ENCODE results near the gene BACH2. TPM values are rescaled to one million over a fixed set of nuclear protein-coding genes. Genes with fewer than 3 reads are reported as not detected.
A peak's percentile ranks its signal among the peaks of the same experiment; 100 is the strongest.

The BACH2 gene
- total RNA-seq, 2 experiments from 2014 or later, result 157 to 170 TPM

GRCh38 chr6:89989742-89990141 lies 306.9 kb downstream of the BACH2 start:
- Mint-ChIP-seq H3K9me3 (no peaks in the 10 kb centered on the region), H3K27ac (peak overlapping the region; percentile 45), H3K36me3 (ENCODE audit: low read depth) (peaks cover 66% of the 10 kb centered on the region), H3K4me3 (no peak overlapping the region), H3K4me1 (ENCODE audit: low read depth) (peaks cover 94% of the 10 kb centered on the region), H3K27me3 (no peaks in the 10 kb centered on the region)
- no peaks in the 10 kb centered on the region for H3K9me3 ChIP-seq (ENCODE audit: control insufficient read depth in 1 of 2, insufficient read depth in 1 of 2, low read length in 2 of 2)
- H3K36me3 ChIP-seq (ENCODE audit: insufficient read depth, low read length), result peaks cover 8% of the 10 kb centered on the region
- DNase-seq (no peak), ATAC-seq (ENCODE audit: poor library complexity) (no peak)
- H3K27me3 ChIP-seq (ENCODE audit: control insufficient read depth in 1 of 2, insufficient read depth in 2 of 2, low read length in 2 of 2), result no peaks in the 10 kb centered on the region
- no peak overlapping the region for H3K4me3 ChIP-seq (ENCODE audit: low read length)
- ChIA-PET POLR2A (no interaction called here), CTCF (no interaction called here)
- intact Hi-C loops (cut with DNase I, micrococcal nuclease), result no loop called here
- no peak overlapping the region for H3K27ac ChIP-seq (ENCODE audit: low read depth in 1 of 2, low read length in 2 of 2)
- no peaks in the 10 kb centered on the region for H3K4me1 ChIP-seq (ENCODE audit: insufficient read depth, low read length)
- no peak for TF ChIP-seq CTCF (IDR thresholded peaks at IDR 0.05)

- Mint-ChIP-seq H3K27me3 (no peaks in the 10 kb centered on the region), H3K9me3 (no peaks in the 10 kb centered on the region), H3K36me3 (ENCODE audit: low read depth) (peaks cover 58% of the 10 kb centered on the region), H3K4me1 (ENCODE audit: low read depth) (peaks cover 84% of the 10 kb centered on the region), H3K27ac (peak overlapping the region; percentile 45), H3K4me3 (no peak overlapping the region)
- H3K4me3 ChIP-seq (ENCODE audit: low read length), result no peak overlapping the region
- H3K4me1 ChIP-seq (ENCODE audit: insufficient read depth, low read length), result no peaks in the 10 kb centered on the region
- no peak overlapping the region for H3K27ac ChIP-seq (ENCODE audit: low read depth in 1 of 2, low read length in 2 of 2)
- DNase-seq (no peak), ATAC-seq (ENCODE audit: poor library complexity) (no peak)
- ChIA-PET POLR2A (interaction anchor here (1.2 kb wide), 1 partner anchor 47 kb away, joined by 3 read pairs; no protein-coding TSS in a partner anchor), CTCF (no interaction called here)
- H3K9me3 ChIP-seq (ENCODE audit: control insufficient read depth in 1 of 2, insufficient read depth in 1 of 2, low read length in 2 of 2), result no peaks in the 10 kb centered on the region
- no peak for TF ChIP-seq CTCF (IDR thresholded peaks at IDR 0.05)
- intact Hi-C loops (cut with DNase I, micrococcal nuclease), result no loop called here
- no peaks in the 10 kb centered on the region for H3K27me3 ChIP-seq (ENCODE audit: control insufficient read depth in 1 of 2, insufficient read depth in 2 of 2, low read length in 2 of 2)
- peaks cover 8% of the 10 kb centered on the region for H3K36me3 ChIP-seq (ENCODE audit: insufficient read depth, low read length)
Observed at GRCh38 chr6:89987830-89988229, 308.8 kb downstream of the BACH2 start.

- Mint-ChIP-seq H3K27me3 (no peaks in the 10 kb centered on the region), H3K36me3 (ENCODE audit: low read depth) (peaks cover 60% of the 10 kb centered on the region), H3K27ac (peak overlapping the region; percentile 45), H3K4me3 (no peak overlapping the region), H3K4me1 (ENCODE audit: low read depth) (peaks cover 83% of the 10 kb centered on the region), H3K9me3 (no peaks in the 10 kb centered on the region)
- intact Hi-C loops (cut with DNase I, micrococcal nuclease), result no loop called here
- H3K4me1 ChIP-seq (ENCODE audit: insufficient read depth, low read length), result no peaks in the 10 kb centered on the region
- H3K4me3 ChIP-seq (ENCODE audit: low read length), result no peak overlapping the region
- POLR2A ChIA-PET, result interaction anchor here (1.1 kb wide), 1 partner anchor 469 kb away, joined by 4 read pairs; no protein-coding TSS in a partner anchor
- no peak overlapping the region for H3K27ac ChIP-seq (ENCODE audit: low read depth in 1 of 2, low read length in 2 of 2)
- DNase-seq, result no peak
- no peaks in the 10 kb centered on the region for H3K9me3 ChIP-seq (ENCODE audit: control insufficient read depth in 1 of 2, insufficient read depth in 1 of 2, low read length in 2 of 2)
- ATAC-seq (ENCODE audit: poor library complexity), result no peak
- H3K27me3 ChIP-seq (ENCODE audit: control insufficient read depth in 1 of 2, insufficient read depth in 2 of 2, low read length in 2 of 2), result no peaks in the 10 kb centered on the region
- TF ChIP-seq CTCF (IDR thresholded peaks at IDR 0.05), result no peak
- peaks cover 8% of the 10 kb centered on the region for H3K36me3 ChIP-seq (ENCODE audit: insufficient read depth, low read length)
- CTCF ChIA-PET, result no interaction called here
Observed at GRCh38 chr6:89987140-89987539, 309.5 kb downstream of the BACH2 start.
